B cell (primary cell): ENCODE measurements around the gene NAB2. TPM values are rescaled to one million over a fixed set of nuclear protein-coding genes. Genes with fewer than 3 reads are reported as not detected.
"Not testable (repeated sequence)": the region's sequence is repeated elsewhere in the genome, so short reads cannot be mapped to it uniquely, and the experiment has no call there.

Experiments
- ATAC-seq: fragments of 200-7000 bp; cut with Tn5 transposase; one replicate; pipeline ENCODE4 v1.10.0; 2021; ENCODE audit warnings: low read depth, mild to moderate bottlenecking, moderate number of reproducible peaks, moderate library complexity
- CTCF ChIA-PET: fragments of 350-600 bp; sonication (Branson Sonifier 250); formaldehyde crosslinking; loops from one replicate; lab custom pipeline; 2021; ENCODE audit warnings: antibody characterized with exemption, inconsistent platforms; lab: Charles Lee
- POLR2A ChIA-PET: fragments of 350-600 bp; sonication (Branson Sonifier 250); formaldehyde crosslinking; loops from one replicate; lab custom pipeline; 2021; ENCODE audit warnings: antibody characterized with exemption; lab: Charles Lee
- DNase-seq: peaks from one replicate; pipeline ENCODE4 v3.0.0; 2013
- H2AFZ ChIP-seq: 2 replicates; pipeline ENCODE4 v1.6.1; 2012; ENCODE audit warnings: mild to moderate bottlenecking, low read depth, low read length; ENCODE audit not compliant: insufficient read depth, poor library complexity, severe bottlenecking
- H3K27ac ChIP-seq, 2 donors: 1 replicate in 1 of 2; 2 replicates in 1 of 2; pipeline ENCODE4 v1.5.1; 2012 to 2013; ENCODE audit warnings: low read length in 2 of 2, mild to moderate bottlenecking in 2 of 2, moderate library complexity in 1 of 2
- H3K27me3 ChIP-seq, 4 experiments: fragments of 200-600 bp in 1 of 4; sonication (generic) in 1 of 4; replicated peaks in 1 of 4; 1 replicate in 2 of 4; 2 replicates in 2 of 4; pipeline versions ENCODE4 v1.6.1 to v1.7.0; 2013 to 2016; ENCODE audit warnings: low read length in 3 of 4, mild to moderate bottlenecking in 2 of 4, mixed read lengths in 1 of 4, moderate library complexity in 1 of 4; ENCODE audit not compliant: insufficient read depth in 4 of 4, control insufficient read depth in 3 of 4; ENCODE audit errors: control extremely low read depth in 1 of 4
- H3K36me3 ChIP-seq, 2 experiments: replicated peaks in 1 of 2; 1 replicate in 1 of 2; 2 replicates in 1 of 2; pipeline versions ENCODE4 v1.6.1 to v1.7.1; 2013; ENCODE audit warnings: low read length in 1 of 2; ENCODE audit not compliant: insufficient read depth in 2 of 2, control insufficient read depth in 1 of 2; ENCODE audit errors: control extremely low read depth in 1 of 2, extremely low read depth in 1 of 2
- H3K4me1 ChIP-seq, 2 donors: fragments of 200-600 bp in 1 of 2; sonication (generic) in 1 of 2; 1 replicate in 1 of 2; 2 replicates in 1 of 2; pipeline versions ENCODE4 v1.5.1 to v1.6.1; 2013 to 2017; ENCODE audit warnings: low read length in 2 of 2; ENCODE audit not compliant: control insufficient read depth in 2 of 2, insufficient read depth in 2 of 2
- H3K4me2 ChIP-seq: replicated peaks from 2 replicates; pipeline ENCODE3; 2012; ENCODE audit warnings: mild to moderate bottlenecking, low read depth, low read length; ENCODE audit not compliant: poor library complexity, severe bottlenecking
- H3K4me3 ChIP-seq, 5 experiments: fragments of 200-600 bp in 1 of 5; sonication (generic) in 1 of 5; 1 replicate in 3 of 5; 2 replicates in 2 of 5; pipeline versions ENCODE4 v1.5.1 to v1.7.0; 2011 to 2016; ENCODE audit warnings: low read length in 4 of 5, mild to moderate bottlenecking in 4 of 5, low read depth in 2 of 5, control low read depth in 1 of 5, moderate library complexity in 1 of 5; ENCODE audit not compliant: insufficient read depth in 1 of 5; ENCODE audit errors: control extremely low read depth in 1 of 5, extremely low read depth in 1 of 5
- H3K79me2 ChIP-seq: fragments of 200-600 bp; sonication (generic); one replicate; pipeline ENCODE4 v1.6.0; 2016; ENCODE audit warnings: low read length; ENCODE audit not compliant: control insufficient read depth, insufficient read depth
- H3K9ac ChIP-seq: fragments of 200-600 bp; sonication (generic); 2 replicates; pipeline ENCODE4 v1.6.1; 2017; ENCODE audit warnings: mild to moderate bottlenecking, low read length, moderate library complexity
- H3K9me3 ChIP-seq, 3 donors: one replicate each; pipeline versions ENCODE4 v1.6.1 to v1.7.1; 2013; ENCODE audit warnings: low read length in 2 of 3; ENCODE audit not compliant: control insufficient read depth in 2 of 3, insufficient read depth in 1 of 3; ENCODE audit errors: control extremely low read depth in 1 of 3
- H4K20me1 ChIP-seq: 2 replicates; pipeline ENCODE4 v1.6.0; 2012; ENCODE audit warnings: mild to moderate bottlenecking, low read length; ENCODE audit not compliant: insufficient read depth, control insufficient read depth, poor library complexity, severe bottlenecking
- H3K27ac Mint-ChIP-seq: one replicate; pipeline ENCODE4 v1.8.0; 2021; ENCODE audit warnings: mixed read lengths
- H3K27me3 Mint-ChIP-seq: one replicate; pipeline ENCODE4 v1.8.0; 2021; ENCODE audit warnings: mixed read lengths
- H3K4me1 Mint-ChIP-seq: one replicate; pipeline ENCODE4 v1.8.0; 2021; ENCODE audit warnings: mixed read lengths
- H3K4me3 Mint-ChIP-seq: one replicate; pipeline ENCODE4 v1.8.0; 2021; ENCODE audit warnings: mixed read lengths
- H3K9me3 Mint-ChIP-seq: one replicate; pipeline ENCODE4 v1.8.0; 2022; ENCODE audit warnings: mixed read lengths; ENCODE audit not compliant: insufficient read depth
- CTCF ChIP-seq: fragments of 200-600 bp; IDR thresholded peaks from one replicate; pipeline ENCODE4 v1.8.0; 2022; ENCODE audit warnings: antibody characterized with exemption, mild to moderate bottlenecking
- EZH2 ChIP-seq: IDR thresholded peaks from 2 replicates; pipeline ENCODE4 v1.6.1; 2012; ENCODE audit warnings: borderline replicate concordance, low read depth, mild to moderate bottlenecking, moderate library complexity, low read length; ENCODE audit not compliant: insufficient read depth, poor library complexity, severe bottlenecking
- WGBS: methylation state at CpG from one replicate; pipeline ENCODE4 v1.1.5; 2013; ENCODE audit warnings: missing lambda C conversion rate; ENCODE audit not compliant: insufficient coverage; 5-methylcytosine and 5-hydroxymethylcytosine counted together
- intact Hi-C: fragments of 100-400 bp; cut with micrococcal nuclease; formaldehyde crosslinking; loops from one replicate; pipeline ENCODE4 v1.10.0; 2022
- polyA plus RNA-seq: library from polyadenylated mRNA; depleted of rRNA; stranded (reverse); fragments of >200 nt; gene quantifications from 2 replicates; pipeline ENCODE4 v1.2.3, GENCODE V29; 2012
- total RNA-seq, 2 donors: library from RNA; stranded (reverse); fragments of 120-200 nt in 1 of 2; gene quantifications; 1 replicate in 1 of 2; 2 replicates in 1 of 2; pipeline versions ENCODE4 v1.2.3 to v1.2.4, GENCODE V29; 2013 to 2022

Gene NAB2
- total and polyA plus RNA-seq, 2 donors (not counting 1 experiment from before 2014, with no cell fraction given) = 6.7 to 52.1 TPM

GRCh38 chr12:57072661-57073060 lies 16.3 kb upstream of the NAB2 start:
- Mint-ChIP-seq H3K4me1 (peaks cover 26% of the 10 kb centered on the region), H3K27ac (peak overlapping the region; percentile 75), H3K4me3 (peak overlapping the region; percentile 75), H3K27me3 (no peaks in the 10 kb centered on the region), H3K9me3 (no peaks in the 10 kb centered on the region)
- Histone ChIP-seq H3K4me1 (peaks cover 11 to 24% of the 10 kb centered on the region in 2 donors), H3K27ac (no peak overlapping the region), H3K9ac (no peak overlapping the region), H3K79me2 (peaks cover 63% of the 10 kb centered on the region), H4K20me1 (no peaks in the 10 kb centered on the region), H3K4me2 (peak overlapping the region; percentile 38), H2AFZ (no peak overlapping the region), H3K36me3 (peaks cover 8 to 33% of the 10 kb centered on the region in 2 experiments), H3K27me3 (no peaks in the 10 kb centered on the region), H3K9me3 (no peaks in the 10 kb centered on the region), H3K4me3 (no peak overlapping the region)
- ATAC-seq (no peak), DNase-seq (no peak)
- WGBS = 0% methylated on average over 1 of the region's 2 CpGs
- ChIA-PET CTCF (interaction anchor here (0.8 to 20.9 kb wide), 7 partner anchors 10 to 380 kb away, joined by 3 to 420 read pairs (median 10); partner anchors contain the start of genes LRP1, NAB2 and STAT6), POLR2A (interaction anchor here (0.7 to 2.2 kb wide), 6 partner anchors 14 to 684 kb away, joined by 3 to 15 read pairs (median 4); partner anchors contain the start of gene NAB2)
- intact Hi-C loops = loop anchor here (10.0 kb wide), 1 partner anchor 918 kb away; the partner anchor contains the start of genes MYL6 and MYL6B
- TF ChIP-seq EZH2 = no peak
- TF ChIP-seq CTCF = no peak

- H3K4me3 Mint-ChIP-seq, H4K20me1 ChIP-seq, H3K27me3 ChIP-seq, DNase-seq, H3K9ac ChIP-seq, H3K4me2 ChIP-seq, H3K27ac ChIP-seq, H3K4me3 ChIP-seq, H3K27me3 Mint-ChIP-seq, ATAC-seq, H3K9me3 ChIP-seq, H2AFZ ChIP-seq, H3K9me3 Mint-ChIP-seq: not testable (repeated sequence)
- ChIA-PET POLR2A (interaction anchor here (0.7 to 2.2 kb wide), 6 partner anchors 14 to 683 kb away, joined by 3 to 15 read pairs (median 8); partner anchors contain the start of gene NAB2), CTCF (interaction anchor here (0.6 to 20.9 kb wide), 10 partner anchors 8 to 169 kb away, joined by 3 to 420 read pairs (median 6); partner anchors contain the start of genes LRP1, NAB2 and STAT6)
- WGBS = 100% methylated on average over 1 of the region's 6 CpGs
- intact Hi-C loops = loop anchor here (10.0 kb wide), 1 partner anchor 919 kb away; the partner anchor contains the start of genes MYL6 and MYL6B
- peaks cover 34% of the 10 kb centered on the region for H3K4me1 Mint-ChIP-seq
- H3K36me3 ChIP-seq = peaks cover 8 to 24% of the 10 kb centered on the region in 2 experiments
- peaks cover 11 to 31% of the 10 kb centered on the region in 2 donors for H3K4me1 ChIP-seq
- H3K79me2 ChIP-seq = peaks cover 58% of the 10 kb centered on the region
- peak overlapping the region; percentile 59 for H3K27ac Mint-ChIP-seq
Observed at GRCh38 chr12:57073566-57074450, 15.1 kb upstream of the NAB2 start.
